SK-N-SH (cell line): Measurements from ENCODE around the gene SLC22A6. TPM values are rescaled to one million over a fixed set of nuclear protein-coding genes. Genes with fewer than 3 reads are reported as not detected.

ENCODE experiments used
- CTCF ChIA-PET: fragments of 300-600, 350-600 bp; formaldehyde crosslinking; extraction: SDS; loops from one replicate; lab custom pipeline; 2021; lab: Yijun Ruan, JAX
- POLR2A ChIA-PET: fragments of 350-600 bp; sonication (Branson Sonifier 250); formaldehyde crosslinking; extraction: SDS; loops from one replicate; lab custom pipeline; 2020; ENCODE audit warnings: antibody characterized with exemption, inconsistent platforms; lab: Yijun Ruan, JAX
- DNase-seq: peaks from one replicate; pipeline ENCODE4 v3.0.0; 2012
- H2AFZ ChIP-seq: fragments of 200-600 bp; sonication (generic); 2 replicates; pipeline ENCODE4 v1.8.1; 2016; ENCODE audit warnings: antibody characterized with exemption, mild to moderate bottlenecking, low read depth
- H3F3A ChIP-seq: fragments of 200-600 bp; sonication (generic); replicated peaks from 2 replicates; pipeline ENCODE3; 2016; ENCODE audit warnings: antibody characterized with exemption, mild to moderate bottlenecking; ENCODE audit not compliant: insufficient read depth
- H3K27ac ChIP-seq, 2 experiments: fragments of 200-500 bp in 1 of 2; fragments of 200-600 bp in 1 of 2; sonication (Bioruptor generic) in 1 of 2; sonication (generic), shearing (Covaris generic) in 1 of 2; 2 replicates each; pipeline versions ENCODE4 v1.5.1 to v1.6.1; 2014 to 2016; ENCODE audit warnings: low read depth in 2 of 2, inconsistent platforms in 1 of 2, low read length in 1 of 2, mild to moderate bottlenecking in 1 of 2, mixed read lengths in 1 of 2
- H3K27me3 ChIP-seq: fragments of 200-600 bp; sonication (generic), shearing (Covaris generic); 2 replicates; pipeline ENCODE4 v1.6.1; 2016; ENCODE audit warnings: mixed run types; ENCODE audit not compliant: insufficient read depth
- H3K36me3 ChIP-seq, 2 experiments: fragments of 200-500 bp in 1 of 2; fragments of 200-600 bp in 1 of 2; sonication (Bioruptor generic) in 1 of 2; sonication (generic) in 1 of 2; replicated peaks in 1 of 2; 2 replicates each; pipeline versions ENCODE3 to v1.5.1; 2014 to 2016; ENCODE audit warnings: low read length in 1 of 2, mild to moderate bottlenecking in 1 of 2; ENCODE audit not compliant: insufficient read depth in 2 of 2, control insufficient read depth in 1 of 2
- H3K4me1 ChIP-seq, 2 experiments: fragments of 200-500 bp in 1 of 2; fragments of 200-600 bp in 1 of 2; sonication (Bioruptor generic) in 1 of 2; sonication (generic), shearing (Covaris generic) in 1 of 2; 2 replicates each; pipeline versions ENCODE4 v1.5.1 to v1.6.1; 2014 to 2016; ENCODE audit warnings: low read depth in 1 of 2, low read length in 1 of 2, mixed run types in 1 of 2; ENCODE audit not compliant: insufficient read depth in 2 of 2, control insufficient read depth in 1 of 2
- H3K4me2 ChIP-seq: fragments of 200-600 bp; sonication (generic), shearing (Covaris generic); 2 replicates; pipeline ENCODE4 v1.6.1; 2017; ENCODE audit warnings: mixed run types
- H3K4me3 ChIP-seq, 2 experiments: fragments of 200-500 bp in 1 of 2; fragments of 200-600 bp in 1 of 2; sonication (Bioruptor generic) in 1 of 2; sonication (generic), shearing (Covaris generic) in 1 of 2; 2 replicates each; pipeline versions ENCODE4 v1.5.1 to v1.8.1; 2014 to 2016; ENCODE audit warnings: low read depth in 2 of 2, inconsistent platforms in 1 of 2, low read length in 1 of 2, mild to moderate bottlenecking in 1 of 2, mixed read lengths in 1 of 2, moderate library complexity in 1 of 2
- H3K79me2 ChIP-seq: fragments of 200-600 bp; sonication (generic); 2 replicates; pipeline ENCODE4 v1.8.1; 2017; ENCODE audit warnings: mild to moderate bottlenecking; ENCODE audit not compliant: insufficient read depth
- H3K9ac ChIP-seq: fragments of 200-600 bp; sonication (generic); 2 replicates; pipeline ENCODE4 v1.6.1; 2017; ENCODE audit warnings: mixed run types
- H3K9me2 ChIP-seq: fragments of 200-600 bp; sonication (generic); 2 replicates; pipeline ENCODE4 v1.6.1; 2017; ENCODE audit warnings: mixed run types
- H3K9me3 ChIP-seq: fragments of 200-600 bp; sonication (generic); 2 replicates; pipeline ENCODE4 v1.6.1; 2017; ENCODE audit warnings: mixed run types, mild to moderate bottlenecking, moderate library complexity
- H4K20me1 ChIP-seq: fragments of 200-600 bp; sonication (generic); 2 replicates; pipeline ENCODE4 v1.6.1; 2017; ENCODE audit warnings: mild to moderate bottlenecking, mixed run types; ENCODE audit not compliant: insufficient read depth
- CHD2 ChIP-seq: fragments of 150-350 bp; IDR thresholded peaks from 2 replicates; pipeline ENCODE4 v1.6.1; 2018; ENCODE audit warnings: low read length; ENCODE audit not compliant: partially characterized antibody
- FOSL2 ChIP-seq: IDR thresholded peaks from 2 replicates; pipeline ENCODE4 v1.4.0; 2012; ENCODE audit warnings: low read depth, mild to moderate bottlenecking, moderate library complexity, borderline replicate concordance
- FOXJ3 ChIP-seq: sonication (generic); formaldehyde crosslinking; IDR thresholded peaks from 2 replicates; pipeline ENCODE4 v1.5.1; 2020; ENCODE audit warnings: mild to moderate bottlenecking, missing genetic modification reagents
- GABPA ChIP-seq: IDR thresholded peaks from 2 replicates; pipeline ENCODE4 v1.4.0; 2012; ENCODE audit warnings: low read depth, mild to moderate bottlenecking
- JUND ChIP-seq: IDR thresholded peaks from 2 replicates; pipeline ENCODE4 v1.4.0; 2012
- NRF1 ChIP-seq: IDR thresholded peaks from 2 replicates; pipeline ENCODE4 v1.6.1; 2012; ENCODE audit warnings: low read depth, mild to moderate bottlenecking, low read length
- RAD21 ChIP-seq: IDR thresholded peaks from 2 replicates; pipeline ENCODE4 v1.6.1; 2012; ENCODE audit warnings: mild to moderate bottlenecking, low read length
- RCOR1 ChIP-seq: fragments of 150-350 bp; IDR thresholded peaks from 2 replicates; pipeline ENCODE4 v1.6.1; 2017; ENCODE audit warnings: antibody characterized with exemption, low read length
- RXRA ChIP-seq: IDR thresholded peaks from 2 replicates; pipeline ENCODE4 v1.4.0; 2012; ENCODE audit warnings: low read depth, mild to moderate bottlenecking, borderline replicate concordance
- TAF1 ChIP-seq: IDR thresholded peaks from 2 replicates; pipeline ENCODE4 v1.6.1; 2012; ENCODE audit warnings: low read depth, mild to moderate bottlenecking, low read length, moderate library complexity, borderline replicate concordance
- WGBS: methylation state at CpG from one replicate; pipeline ENCODE4 v1.1.6; 2017; ENCODE audit warnings: low lambda C conversion rate; 5-methylcytosine and 5-hydroxymethylcytosine counted together
- polyA plus RNA-seq, 3 experiments: library from polyadenylated mRNA; depleted of rRNA; stranded (reverse); fragments of >200 nt; gene quantifications; 2 replicates each; pipeline ENCODE4 v1.2.3, GENCODE V29; 2012
- TF ChIP-seq, protein P1 (sequence below): IDR thresholded peaks from 2 replicates; pipeline ENCODE4 v1.6.1; 2012; ENCODE audit warnings: mild to moderate bottlenecking, low read depth, low read length, moderate library complexity
- TF ChIP-seq, protein P2 (sequence below): IDR thresholded peaks from 2 replicates; pipeline ENCODE4 v1.4.0; 2012; ENCODE audit warnings: low read depth, borderline replicate concordance
- TF ChIP-seq, protein P3 (sequence below): fragments of 150-350 bp; IDR thresholded peaks from 2 replicates; pipeline ENCODE4 v1.6.1; 2016; ENCODE audit warnings: mild to moderate bottlenecking, low read depth, low read length
- TF ChIP-seq, protein P4 (sequence below): IDR thresholded peaks from 2 replicates; pipeline ENCODE4; 2012

Gene SLC22A6
- polyA plus RNA-seq, 1 of the 3 experiments (the other 2 are of a cell fraction), result not detected

DNA sequence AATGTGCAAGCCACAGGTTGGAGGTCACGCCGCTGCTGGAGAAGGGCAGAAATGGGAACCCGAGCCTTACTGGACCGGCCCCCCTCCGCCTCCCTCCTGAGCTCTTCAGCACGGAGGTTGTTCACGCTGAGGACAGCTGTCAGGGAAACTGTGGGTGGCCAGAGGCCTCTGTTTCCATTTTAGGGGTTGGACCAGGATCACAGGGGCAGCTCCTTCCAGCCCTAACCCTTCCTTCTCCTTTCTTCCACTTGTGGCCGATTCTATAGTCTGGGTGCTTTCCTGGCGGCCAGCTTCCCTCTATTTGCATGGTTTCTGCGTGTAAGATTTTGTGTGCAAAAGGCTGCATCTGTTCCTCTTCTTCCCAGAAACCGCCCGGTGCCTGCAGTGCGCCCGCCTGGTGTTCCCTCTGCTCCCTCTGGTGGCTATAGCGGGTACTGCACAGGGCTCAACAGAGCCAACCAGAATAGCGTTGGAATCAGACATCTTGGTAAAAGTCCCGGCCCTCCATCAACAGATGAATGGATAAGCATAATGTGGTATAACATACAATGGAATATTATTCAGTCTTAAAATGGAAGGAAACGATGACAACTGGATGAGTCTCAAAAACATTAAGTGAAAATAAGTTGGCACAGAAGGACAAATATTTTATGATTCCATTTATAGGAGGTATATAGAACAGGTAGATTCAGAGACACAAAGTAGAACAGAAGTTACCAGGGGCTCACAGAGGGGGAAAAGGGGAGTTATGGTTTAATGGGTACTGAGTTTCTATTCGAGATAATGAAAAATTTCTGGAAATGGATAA lies 39.3 kb upstream of the SLC22A6 start (continued):
- TF ChIP-seq, protein P1, sequence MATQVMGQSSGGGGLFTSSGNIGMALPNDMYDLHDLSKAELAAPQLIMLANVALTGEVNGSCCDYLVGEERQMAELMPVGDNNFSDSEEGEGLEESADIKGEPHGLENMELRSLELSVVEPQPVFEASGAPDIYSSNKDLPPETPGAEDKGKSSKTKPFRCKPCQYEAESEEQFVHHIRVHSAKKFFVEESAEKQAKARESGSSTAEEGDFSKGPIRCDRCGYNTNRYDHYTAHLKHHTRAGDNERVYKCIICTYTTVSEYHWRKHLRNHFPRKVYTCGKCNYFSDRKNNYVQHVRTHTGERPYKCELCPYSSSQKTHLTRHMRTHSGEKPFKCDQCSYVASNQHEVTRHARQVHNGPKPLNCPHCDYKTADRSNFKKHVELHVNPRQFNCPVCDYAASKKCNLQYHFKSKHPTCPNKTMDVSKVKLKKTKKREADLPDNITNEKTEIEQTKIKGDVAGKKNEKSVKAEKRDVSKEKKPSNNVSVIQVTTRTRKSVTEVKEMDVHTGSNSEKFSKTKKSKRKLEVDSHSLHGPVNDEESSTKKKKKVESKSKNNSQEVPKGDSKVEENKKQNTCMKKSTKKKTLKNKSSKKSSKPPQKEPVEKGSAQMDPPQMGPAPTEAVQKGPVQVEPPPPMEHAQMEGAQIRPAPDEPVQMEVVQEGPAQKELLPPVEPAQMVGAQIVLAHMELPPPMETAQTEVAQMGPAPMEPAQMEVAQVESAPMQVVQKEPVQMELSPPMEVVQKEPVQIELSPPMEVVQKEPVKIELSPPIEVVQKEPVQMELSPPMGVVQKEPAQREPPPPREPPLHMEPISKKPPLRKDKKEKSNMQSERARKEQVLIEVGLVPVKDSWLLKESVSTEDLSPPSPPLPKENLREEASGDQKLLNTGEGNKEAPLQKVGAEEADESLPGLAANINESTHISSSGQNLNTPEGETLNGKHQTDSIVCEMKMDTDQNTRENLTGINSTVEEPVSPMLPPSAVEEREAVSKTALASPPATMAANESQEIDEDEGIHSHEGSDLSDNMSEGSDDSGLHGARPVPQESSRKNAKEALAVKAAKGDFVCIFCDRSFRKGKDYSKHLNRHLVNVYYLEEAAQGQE, result no peak
- TF ChIP-seq, protein P2, sequence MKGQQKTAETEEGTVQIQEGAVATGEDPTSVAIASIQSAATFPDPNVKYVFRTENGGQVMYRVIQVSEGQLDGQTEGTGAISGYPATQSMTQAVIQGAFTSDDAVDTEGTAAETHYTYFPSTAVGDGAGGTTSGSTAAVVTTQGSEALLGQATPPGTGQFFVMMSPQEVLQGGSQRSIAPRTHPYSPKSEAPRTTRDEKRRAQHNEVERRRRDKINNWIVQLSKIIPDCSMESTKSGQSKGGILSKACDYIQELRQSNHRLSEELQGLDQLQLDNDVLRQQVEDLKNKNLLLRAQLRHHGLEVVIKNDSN, result no peak
- TF ChIP-seq, protein P3, sequence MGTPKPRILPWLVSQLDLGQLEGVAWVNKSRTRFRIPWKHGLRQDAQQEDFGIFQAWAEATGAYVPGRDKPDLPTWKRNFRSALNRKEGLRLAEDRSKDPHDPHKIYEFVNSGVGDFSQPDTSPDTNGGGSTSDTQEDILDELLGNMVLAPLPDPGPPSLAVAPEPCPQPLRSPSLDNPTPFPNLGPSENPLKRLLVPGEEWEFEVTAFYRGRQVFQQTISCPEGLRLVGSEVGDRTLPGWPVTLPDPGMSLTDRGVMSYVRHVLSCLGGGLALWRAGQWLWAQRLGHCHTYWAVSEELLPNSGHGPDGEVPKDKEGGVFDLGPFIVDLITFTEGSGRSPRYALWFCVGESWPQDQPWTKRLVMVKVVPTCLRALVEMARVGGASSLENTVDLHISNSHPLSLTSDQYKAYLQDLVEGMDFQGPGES, result no peak
- TF ChIP-seq CHD2 (no peak), FOXJ3 (no peak), NRF1 (no peak), FOSL2 (no peak), RAD21 (peak; percentile 98)

DNA sequence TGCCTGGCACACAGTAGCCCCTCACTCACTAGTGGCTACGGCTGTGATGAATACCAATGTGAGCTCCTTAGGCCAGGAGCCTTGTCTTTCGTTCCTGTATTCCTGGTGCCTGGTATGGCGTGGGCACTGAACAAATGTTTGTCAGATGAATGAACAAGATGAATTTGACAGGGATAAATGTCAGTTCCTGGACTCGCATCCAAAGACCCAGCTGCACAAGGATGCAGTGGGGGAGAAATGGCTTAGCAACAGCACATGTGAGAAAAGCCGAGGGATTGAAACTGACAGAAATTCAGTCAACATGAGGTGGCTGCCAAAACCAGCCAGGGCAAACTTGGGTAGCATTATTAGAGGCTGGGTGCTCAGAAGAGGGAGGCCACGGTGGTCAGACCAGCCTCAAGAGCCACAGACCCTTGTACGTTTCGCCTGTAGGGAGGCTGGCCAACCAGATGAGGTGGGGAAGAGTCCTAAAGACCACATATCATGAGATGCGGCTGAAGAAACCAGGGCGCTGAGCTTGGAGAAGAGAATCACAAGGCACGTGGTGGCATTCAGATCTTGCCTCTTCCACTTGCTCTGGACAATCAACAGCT lies 38.6 kb upstream of the SLC22A6 start:
- Histone ChIP-seq H3F3A (peaks cover 3% of the 10 kb centered on the region), H3K4me1 (peaks cover 0 to 12% of the 10 kb centered on the region in 2 experiments; a peak in 1 of 4 replicates), H3K27ac (no peak overlapping the region), H3K9ac (no peak overlapping the region), H3K36me3 (no peaks in the 10 kb centered on the region)
- no peak for DNase-seq
- 77% methylated on average over 10 of the region's 11 CpGs for WGBS
- TF ChIP-seq, protein P1, result no peak
- TF ChIP-seq RXRA (no peak), RCOR1 (no peak), GABPA (no peak), RAD21 (no peak), TAF1 (no peak), JUND (no peak), FOXJ3 (no peak)
- TF ChIP-seq, protein P4, sequence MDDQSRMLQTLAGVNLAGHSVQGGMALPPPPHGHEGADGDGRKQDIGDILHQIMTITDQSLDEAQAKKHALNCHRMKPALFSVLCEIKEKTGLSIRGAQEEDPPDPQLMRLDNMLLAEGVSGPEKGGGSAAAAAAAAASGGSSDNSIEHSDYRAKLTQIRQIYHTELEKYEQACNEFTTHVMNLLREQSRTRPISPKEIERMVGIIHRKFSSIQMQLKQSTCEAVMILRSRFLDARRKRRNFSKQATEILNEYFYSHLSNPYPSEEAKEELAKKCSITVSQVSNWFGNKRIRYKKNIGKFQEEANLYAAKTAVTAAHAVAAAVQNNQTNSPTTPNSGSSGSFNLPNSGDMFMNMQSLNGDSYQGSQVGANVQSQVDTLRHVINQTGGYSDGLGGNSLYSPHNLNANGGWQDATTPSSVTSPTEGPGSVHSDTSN, result no peak
- TF ChIP-seq, all 33 proteins: peak for 0
- ChIA-PET POLR2A (interaction anchor here (1.4 kb wide), 1 partner anchor 117 kb away, joined by 5 read pairs; no protein-coding TSS in a partner anchor), CTCF (interaction anchor here (0.6 to 8.5 kb wide), 35 partner anchors 10 to 456 kb away, joined by 3 to 751 read pairs (median 6); partner anchors contain the start of genes CHRM1 and SLC22A8)
- H3K79me2 ChIP-seq, result no peaks in the 10 kb centered on the region
- H3K4me2 ChIP-seq, result 0 out of 2 replicates have a peak overlapping the region, but pooled peaks have one; percentile 12
- H3K27me3 ChIP-seq, result no peaks in the 10 kb centered on the region; the same call in 1 of the 2 replicates
- H3K4me3 ChIP-seq, result no peak overlapping the region
- no peaks in the 10 kb centered on the region for H4K20me1 ChIP-seq
- no peaks in the 10 kb centered on the region for H3K9me2 ChIP-seq
- no peak overlapping the region for H2AFZ ChIP-seq
- no peaks in the 10 kb centered on the region for H3K9me3 ChIP-seq
